ENCODE measurements around the gene CCNJL. TPM values are rescaled to one million over a fixed set of nuclear protein-coding genes. Genes with fewer than 3 reads are reported as not detected.

Gene CCNJL
- total RNA-seq, 1 experiment from 2014 or later = 7.6 TPM

- TF ChIP-seq CTCF (conservative IDR thresholded peaks at IDR 0.05; ENCODE audit: low read depth, low read length) = no peak
- TF ChIP-seq EZH2 (IDR thresholded peaks at IDR 0.05; ENCODE audit: borderline replicate concordance, low read depth, low read length, poor library complexity, severe bottlenecking) = no peak
- Histone ChIP-seq H3K27me3 (replicated peaks; ENCODE audit: insufficient read depth, low read depth, low read length, poor library complexity) (no peaks in the 10 kb centered on the region), H3K27ac (ENCODE audit: low read depth, low read length, poor library complexity, severe bottlenecking) (no peak overlapping the region), H3K4me1 (ENCODE audit: insufficient read depth, low read length, poor library complexity, severe bottlenecking) (no peaks in the 10 kb centered on the region), H3K4me3 (ENCODE audit: low read depth, low read length, poor library complexity, severe bottlenecking) (no peak overlapping the region), H3K9me3 (ENCODE audit: low read depth, low read length, poor library complexity, severe bottlenecking) (no peaks in the 10 kb centered on the region), H3K36me3 (ENCODE audit: insufficient read depth, low read length, poor library complexity, severe bottlenecking) (no peaks in the 10 kb centered on the region)
- ChIA-PET POLR2A (ENCODE audit: low non-redundant PET) (interaction anchor here (0.7 kb wide), 1 partner anchor 832 kb away, joined by 16 read pairs; no protein-coding TSS in a partner anchor), CTCF (no interaction called here)
- intact Hi-C loops (cut with micrococcal nuclease; ENCODE audit: unreplicated experiment) = no loop called here
- BruUV-seq (replicated peaks) = no TSS peak
- DNase-seq (ENCODE audit: low spot score) = no peak
Observed at GRCh38 chr5:160353379-160353778, 41.0 kb upstream of the CCNJL start.

- no peak overlapping the region for H3K4me3 ChIP-seq (ENCODE audit: low read depth, low read length, poor library complexity, severe bottlenecking)
- no peaks in the 10 kb centered on the region for H3K4me1 ChIP-seq (ENCODE audit: insufficient read depth, low read length, poor library complexity, severe bottlenecking)
- no TSS peak for BruUV-seq (replicated peaks)
- intact Hi-C loops (cut with micrococcal nuclease; ENCODE audit: unreplicated experiment) = no loop called here
- TF ChIP-seq CTCF (conservative IDR thresholded peaks at IDR 0.05; ENCODE audit: low read depth, low read length) = no peak
- TF ChIP-seq EZH2 (IDR thresholded peaks at IDR 0.05; ENCODE audit: borderline replicate concordance, low read depth, low read length, poor library complexity, severe bottlenecking) = no peak
- no peak overlapping the region for H3K27ac ChIP-seq (ENCODE audit: low read depth, low read length, poor library complexity, severe bottlenecking)
- ChIA-PET POLR2A (ENCODE audit: low non-redundant PET) (no interaction called here), CTCF (interaction anchor here (1.1 kb wide), 1 partner anchor 330 kb away, joined by 3 read pairs; no protein-coding TSS in a partner anchor)
- H3K9me3 ChIP-seq (ENCODE audit: low read depth, low read length, poor library complexity, severe bottlenecking) = no peaks in the 10 kb centered on the region
- H3K36me3 ChIP-seq (ENCODE audit: insufficient read depth, low read length, poor library complexity, severe bottlenecking) = no peaks in the 10 kb centered on the region
- no peak for DNase-seq (ENCODE audit: low spot score)
- H3K27me3 ChIP-seq (replicated peaks; ENCODE audit: insufficient read depth, low read depth, low read length, poor library complexity) = no peaks in the 10 kb centered on the region
Observed at GRCh38 chr5:160352308-160352707, 39.9 kb upstream of the CCNJL start.

GRCh38 chr5:160349935-160350303, 37.6 kb upstream of the CCNJL start:
- no TSS peak for BruUV-seq (replicated peaks)
- POLR2A ChIA-PET (ENCODE audit: low non-redundant PET) = no interaction called here

More at GRCh38 chr5:160349935-160350303, 37.6 kb upstream of the CCNJL start:
- intact Hi-C loops (cut with micrococcal nuclease; ENCODE audit: unreplicated experiment) = no loop called here
- H3K4me1 ChIP-seq (ENCODE audit: insufficient read depth, low read length, poor library complexity, severe bottlenecking) = peaks cover 4% of the 10 kb centered on the region
- TF ChIP-seq CTCF (conservative IDR thresholded peaks at IDR 0.05; ENCODE audit: low read depth, low read length) = no peak
- H3K27ac ChIP-seq (ENCODE audit: low read depth, low read length, poor library complexity, severe bottlenecking) = no peak overlapping the region
- CTCF ChIA-PET = no interaction called here
- H3K4me3 ChIP-seq (ENCODE audit: low read depth, low read length, poor library complexity, severe bottlenecking) = no peak overlapping the region
- no peaks in the 10 kb centered on the region for H3K36me3 ChIP-seq (ENCODE audit: insufficient read depth, low read length, poor library complexity, severe bottlenecking)
- no peaks in the 10 kb centered on the region for H3K27me3 ChIP-seq (replicated peaks; ENCODE audit: insufficient read depth, low read depth, low read length, poor library complexity)
- H3K9me3 ChIP-seq (ENCODE audit: low read depth, low read length, poor library complexity, severe bottlenecking) = no peaks in the 10 kb centered on the region
- no peak for DNase-seq (ENCODE audit: low spot score)
